ENCODE results near the gene FNBP1.

GRCh38 chr9:129932303-129933151 is 110.5 kb downstream of the FNBP1 start:
- TF ChIP-seq CTCF (IDR thresholded peaks at IDR 0.05) (no peak), TAF1 (IDR thresholded peaks at IDR 0.05; ENCODE audit: borderline replicate concordance, low read depth, low read length) (no peak), POLR2AphosphoS5 (IDR thresholded peaks at IDR 0.05; ENCODE audit: low read depth, low read length) (no peak), USF1 (IDR thresholded peaks at IDR 0.05; ENCODE audit: borderline replicate concordance, low read depth) (no peak), FOXM1 (IDR thresholded peaks at IDR 0.05; ENCODE audit: low read depth) (no peak), EP300 (IDR thresholded peaks at IDR 0.05; ENCODE audit: borderline replicate concordance in 1 of 2, low read depth in 1 of 2, low read length in 1 of 2) (no peak), MAX (IDR thresholded peaks at IDR 0.05; ENCODE audit: low read depth) (no peak), RCOR1 (IDR thresholded peaks at IDR 0.05; ENCODE audit: low read length) (no peak), TCF12 (IDR thresholded peaks at IDR 0.05) (no peak), MXI1 (IDR thresholded peaks at IDR 0.05; ENCODE audit: low read depth, low read length) (no peak), YY1 (IDR thresholded peaks at IDR 0.05; ENCODE audit: low read depth) (no peak), REST (IDR thresholded peaks at IDR 0.05; ENCODE audit: low read depth, low read length) (no peak), SMC3 (IDR thresholded peaks at IDR 0.05; ENCODE audit: low read depth, low read length) (no peak), IRF3 (IDR thresholded peaks at IDR 0.05; ENCODE audit: low read depth, low read length) (no peak)
